GM18519 (cell line): Measurements from ENCODE around the gene CDK18.

Experiments used
- ATAC-seq: cut with Tn5 transposase; IDR thresholded peaks from one replicate; pipeline ENCODE4 v1.9.1; 2021; ENCODE audit warnings: mild to moderate bottlenecking, moderate library complexity; ENCODE audit not compliant: unreplicated experiment, low FRiP score

Gene CDK18

GRCh38 chr1:205567716-205568115 lies 63.2 kb downstream of the CDK18 start:
- no peak for ATAC-seq

DNA sequence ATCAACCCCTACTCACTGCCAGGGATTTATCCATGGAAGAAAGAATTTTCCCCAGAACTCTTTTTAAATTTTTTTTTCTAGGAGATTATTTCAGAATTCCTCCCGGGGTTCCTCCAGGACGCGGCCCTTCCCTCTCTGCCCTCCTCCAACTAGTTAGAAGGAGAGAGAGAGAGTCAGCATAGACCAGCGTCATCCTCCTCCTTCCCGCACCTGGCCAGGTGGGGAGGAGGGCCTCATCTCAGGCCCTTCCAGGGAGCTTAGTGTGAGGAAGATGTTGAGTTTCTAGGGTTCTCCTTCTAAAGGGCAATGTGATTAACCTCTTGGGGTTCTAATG lies 63.6 kb downstream of the CDK18 start:
- no peak for ATAC-seq

DNA sequence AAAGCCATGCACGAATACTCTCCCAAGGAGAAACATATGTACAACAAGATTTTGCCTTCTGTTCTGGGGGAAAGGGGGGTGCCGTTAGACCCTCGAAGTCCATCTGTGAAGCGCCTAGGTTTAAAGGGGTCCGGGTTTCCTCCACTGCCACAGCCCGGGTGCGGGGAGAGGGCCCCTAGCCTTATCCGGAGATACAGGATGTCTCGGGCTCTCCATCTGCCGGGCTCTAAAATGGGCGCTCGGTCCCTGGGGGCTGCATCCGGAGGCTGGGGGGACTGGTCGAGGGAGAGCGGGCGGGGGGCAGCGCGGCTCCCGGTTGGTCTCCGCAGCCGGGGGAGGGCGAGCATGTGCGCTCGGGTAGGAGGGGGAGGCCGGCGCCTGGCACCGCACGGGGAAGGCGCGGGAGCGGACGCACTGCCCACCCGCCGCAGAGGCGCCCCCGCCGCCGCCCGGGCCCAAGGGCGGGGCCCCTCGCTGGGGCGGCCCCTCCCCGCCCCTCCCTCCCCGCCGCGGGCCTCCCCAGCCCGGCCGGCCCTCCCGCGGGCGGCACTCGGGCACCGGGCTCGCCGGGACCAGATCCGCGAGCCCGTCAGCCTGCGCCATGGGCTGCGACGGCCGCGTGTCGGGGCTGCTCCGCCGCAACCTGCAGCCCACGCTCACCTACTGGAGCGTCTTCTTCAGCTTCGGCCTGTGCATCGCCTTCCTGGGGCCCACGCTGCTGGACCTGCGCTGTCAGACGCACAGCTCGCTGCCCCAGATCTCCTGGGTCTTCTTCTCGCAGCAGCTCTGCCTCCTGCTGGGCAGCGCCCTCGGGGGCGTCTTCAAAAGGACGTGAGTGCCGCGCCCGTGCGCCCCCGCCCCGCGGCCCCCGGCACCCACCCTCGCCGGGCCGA lies 64.2 kb downstream of the CDK18 start:
- ATAC-seq: no peak

GRCh38 chr1:205569411-205570172 lies 65.1 kb downstream of the CDK18 start:
- ATAC-seq: no peak

- no peak for ATAC-seq
Observed at GRCh38 chr1:205570173-205570501, 65.7 kb downstream of the CDK18 start.

- ATAC-seq: no peak
Observed at GRCh38 chr1:205570796-205571537, 66.5 kb downstream of the CDK18 start.

- ATAC-seq: no peak
Observed at GRCh38 chr1:205571747-205572146, 67.3 kb downstream of the CDK18 start.

DNA sequence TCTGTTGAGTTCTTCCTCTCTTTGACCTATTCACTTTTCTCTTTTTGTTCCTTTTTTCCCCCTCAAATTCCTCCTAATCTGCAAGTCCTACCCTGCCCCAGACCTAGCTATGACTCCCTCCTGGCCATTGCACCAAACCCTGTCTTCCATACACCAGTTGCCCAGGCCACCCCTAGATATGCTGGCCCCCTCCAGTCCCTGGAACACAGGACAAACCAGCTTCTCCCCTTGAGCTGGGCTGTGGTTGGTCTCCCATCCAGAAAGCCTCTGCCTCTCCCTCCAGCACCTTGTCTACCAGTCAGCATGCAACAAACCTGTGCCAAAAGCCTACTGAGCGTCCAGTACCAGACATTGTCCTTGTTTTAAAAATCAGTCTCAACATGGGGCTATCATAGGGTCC lies 68.0 kb downstream of the CDK18 start:
- no peak for ATAC-seq

DNA sequence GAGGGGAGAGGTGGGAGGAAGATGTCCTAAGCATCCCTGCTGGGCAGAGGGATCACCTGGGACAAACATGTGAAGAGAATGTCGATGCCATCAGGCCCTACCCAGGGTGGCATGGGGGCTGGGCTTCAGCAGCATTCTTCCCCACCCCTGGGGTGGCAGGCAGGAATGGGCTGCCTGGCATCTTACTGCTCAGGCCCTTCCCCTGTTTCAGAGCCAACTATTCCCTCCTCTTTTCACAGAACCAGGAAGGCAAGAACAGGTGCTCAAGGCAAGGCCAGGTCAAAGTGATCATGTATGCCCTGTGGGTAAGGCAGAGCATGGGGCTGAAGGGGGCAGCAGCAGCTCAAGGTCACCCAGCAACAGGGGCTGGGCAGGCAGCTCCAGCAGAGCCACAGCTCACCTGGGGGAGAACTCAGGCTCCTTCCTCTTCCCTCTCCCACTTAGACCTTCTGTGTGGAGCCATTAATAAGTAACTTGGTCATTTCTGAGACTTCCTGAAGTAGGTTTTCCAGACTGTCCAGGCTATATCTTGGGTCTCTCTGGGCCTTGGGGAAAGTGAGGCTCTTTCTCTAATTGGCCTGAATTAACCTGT lies 70.9 kb downstream of the CDK18 start:
- ATAC-seq: no peak

DNA sequence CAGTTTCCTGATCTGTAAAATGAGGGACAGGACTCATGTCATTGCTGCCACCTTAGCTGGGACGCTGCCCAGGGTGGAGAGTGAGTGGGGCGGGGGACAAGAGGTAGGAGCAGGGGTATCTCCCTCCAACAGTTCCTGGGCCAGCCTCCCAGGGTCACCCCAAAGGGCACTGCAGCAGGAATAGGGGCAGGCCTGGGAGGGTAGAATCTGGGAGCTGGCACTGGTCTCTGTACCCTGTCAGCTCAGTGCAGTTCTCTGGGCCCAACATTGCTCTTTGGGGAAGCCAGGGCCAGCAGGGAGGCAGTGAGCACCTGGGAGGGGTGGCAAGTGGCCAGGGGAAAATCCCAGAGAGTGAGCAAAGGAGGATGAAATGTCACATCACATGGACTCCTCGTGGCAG lies 71.5 kb downstream of the CDK18 start:
- ATAC-seq: no peak

DNA sequence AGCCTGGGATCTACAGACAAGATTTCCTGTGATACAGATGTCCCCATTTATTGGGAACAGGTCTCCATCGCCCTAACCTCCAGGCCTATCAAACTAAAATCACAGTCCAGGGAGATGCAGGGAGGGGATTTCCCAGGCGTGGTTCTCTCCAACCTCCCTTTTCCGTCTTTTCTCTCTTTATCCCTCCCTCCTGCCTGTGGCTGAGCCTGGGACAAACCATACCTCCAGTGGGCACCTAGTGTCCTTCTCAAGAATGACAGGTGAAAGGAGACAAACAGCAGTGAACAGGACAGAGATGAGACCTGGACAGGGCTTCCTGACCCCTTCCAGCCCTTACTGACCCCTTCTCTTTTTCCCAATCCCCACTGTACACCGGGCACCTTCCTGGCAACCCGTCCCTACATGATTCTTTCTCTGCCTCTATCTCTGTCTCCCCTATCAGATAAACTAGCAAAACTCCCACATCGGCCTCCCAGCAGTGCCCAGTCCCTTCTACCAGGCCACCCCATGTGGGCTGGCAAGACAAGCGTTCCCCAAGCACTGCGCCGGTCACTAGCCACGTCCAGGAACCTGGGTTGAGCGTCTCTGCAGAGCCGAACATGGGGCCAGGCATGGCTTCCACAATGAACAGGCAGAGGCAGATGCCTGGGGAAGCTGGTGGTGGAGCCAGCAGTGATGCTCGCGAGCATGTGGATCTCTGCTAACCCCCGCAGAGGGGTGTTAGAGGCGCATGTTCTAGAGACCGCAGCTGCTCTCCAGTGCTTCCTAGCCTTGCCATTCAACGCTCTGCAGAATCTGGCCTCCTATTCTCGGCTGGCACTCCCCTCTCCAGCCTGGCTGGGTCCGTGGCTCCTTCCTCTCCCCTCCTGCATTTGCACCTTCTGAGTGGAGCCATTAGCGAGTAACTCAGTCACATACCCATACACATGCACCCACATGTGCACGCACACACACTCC lies 72.6 kb downstream of the CDK18 start:
- no peak for ATAC-seq

DNA sequence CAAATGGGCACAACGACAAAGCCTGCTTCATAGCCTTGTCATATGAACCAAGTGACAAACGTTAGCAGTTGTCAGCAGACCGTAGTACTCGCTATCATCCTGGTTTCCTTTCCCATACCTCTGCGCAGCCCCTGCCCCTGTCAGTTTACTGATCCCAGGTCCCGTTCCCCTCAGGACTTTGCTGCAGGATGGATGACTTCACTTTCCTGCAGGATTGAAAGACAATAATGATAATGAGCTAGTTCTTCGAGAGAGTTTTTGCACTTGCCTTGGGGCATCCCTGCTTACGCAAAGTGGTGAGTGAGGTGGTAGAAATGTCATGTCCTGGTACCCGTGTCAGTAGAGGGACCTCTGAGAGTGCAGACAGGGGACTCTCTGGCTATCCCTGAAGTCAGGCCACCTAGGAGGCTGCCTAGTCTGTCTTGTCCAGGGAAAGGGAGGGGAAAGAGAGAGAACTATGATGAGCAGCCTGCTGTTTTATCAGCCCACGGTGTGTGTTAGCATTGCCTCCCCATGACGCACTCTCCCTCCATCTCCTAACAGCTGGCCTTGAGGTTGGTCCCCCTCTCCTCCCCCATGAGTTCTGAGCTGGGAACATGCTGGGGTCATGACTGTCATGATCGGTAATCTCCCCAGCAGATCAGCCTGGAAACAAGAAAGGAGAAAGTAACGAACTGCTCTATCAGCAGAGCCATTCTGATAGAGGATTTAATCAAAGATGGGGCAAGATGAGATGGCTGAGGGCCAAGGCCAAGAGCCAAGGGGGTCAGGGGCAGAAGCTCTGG lies 73.6 kb downstream of the CDK18 start:
- ATAC-seq: no peak

GRCh38 chr1:205578780-205579571 lies 74.5 kb downstream of the CDK18 start:
- no peak for ATAC-seq

- no peak for ATAC-seq
Observed at GRCh38 chr1:205579711-205580110, 75.2 kb downstream of the CDK18 start.

DNA sequence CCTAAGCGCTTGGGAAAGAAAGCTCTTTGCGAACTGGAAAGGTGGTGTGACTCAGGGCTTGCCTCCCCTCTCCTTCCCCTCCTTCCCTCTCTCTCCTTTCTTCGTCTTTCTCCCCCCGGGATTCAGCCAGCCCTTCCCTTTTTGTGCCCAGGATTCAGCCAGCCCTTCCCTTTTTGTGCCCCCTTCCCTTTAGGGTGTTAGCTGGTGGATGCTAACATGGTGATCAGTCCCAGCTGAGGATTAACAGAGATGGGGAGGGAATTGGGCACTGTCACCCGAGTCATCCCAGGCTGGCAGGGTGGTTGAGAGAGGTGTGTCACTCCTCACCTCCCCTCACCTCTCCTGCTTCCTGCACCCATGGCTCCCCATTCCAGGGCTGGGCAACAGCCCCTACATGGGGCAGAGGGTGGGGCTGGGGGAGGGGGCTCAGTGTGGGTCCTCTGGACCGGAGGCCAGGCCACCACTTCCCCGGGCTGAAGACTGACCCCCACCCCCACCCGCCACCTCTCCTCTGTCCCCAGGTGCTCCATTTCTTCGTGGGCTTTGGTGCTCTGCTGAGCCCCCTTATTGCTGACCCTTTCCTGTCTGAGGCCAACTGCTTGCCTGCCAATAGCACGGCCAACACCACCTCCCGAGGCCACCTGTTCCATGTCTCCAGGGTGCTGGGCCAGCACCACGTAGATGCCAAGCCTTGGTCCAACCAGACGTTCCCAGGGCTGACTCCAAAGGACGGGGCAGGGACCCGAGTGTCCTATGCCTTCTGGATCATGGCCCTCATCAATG lies 75.9 kb downstream of the CDK18 start:
- no peak for ATAC-seq

- no peak for ATAC-seq
Observed at GRCh38 chr1:205580923-205581180, 76.4 kb downstream of the CDK18 start.

- ATAC-seq: no peak
Observed at GRCh38 chr1:205581321-205581980, 77.0 kb downstream of the CDK18 start.
